Stimulated activated naive CD8-positive, alpha-beta T cell treated with anti-CD3 and anti-CD28 coated beads, Interleukin-15, Interleukin-2, amounts not matched to agents 100 U/mL and 50 U/mL, for 24 hours (primary cell): ENCODE data around the gene HIBADH.

Experiments
- ATAC-seq: fragments of 150-1000 bp; cut with Tn5 transposase; one replicate; pipeline ENCODE4 v1.10.0; 2021
- DNase-seq: peaks from one replicate; pipeline ENCODE4 v3.0.0; 2021

HIBADH gene

DNA sequence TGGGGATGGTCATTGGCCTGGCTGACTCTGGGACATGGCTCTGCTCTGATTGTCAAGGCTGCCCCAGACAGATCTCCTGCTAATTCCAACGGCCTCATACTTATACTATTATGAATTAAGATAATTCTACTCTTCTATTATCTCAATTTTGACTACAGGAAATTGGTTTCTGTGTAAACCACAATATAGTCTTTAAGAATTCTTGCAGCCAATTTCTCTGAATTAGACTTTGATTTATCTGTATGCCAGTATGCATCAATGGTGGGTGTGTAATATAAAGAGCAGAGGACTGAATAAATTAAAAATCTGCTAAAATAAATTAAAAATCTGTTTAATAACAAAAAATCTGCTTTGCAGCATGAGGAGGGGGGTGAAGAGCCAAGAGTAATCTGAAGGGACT lies 27.0 kb downstream of the HIBADH start:
- DNase-seq (no peak), ATAC-seq (no peak)

DNA sequence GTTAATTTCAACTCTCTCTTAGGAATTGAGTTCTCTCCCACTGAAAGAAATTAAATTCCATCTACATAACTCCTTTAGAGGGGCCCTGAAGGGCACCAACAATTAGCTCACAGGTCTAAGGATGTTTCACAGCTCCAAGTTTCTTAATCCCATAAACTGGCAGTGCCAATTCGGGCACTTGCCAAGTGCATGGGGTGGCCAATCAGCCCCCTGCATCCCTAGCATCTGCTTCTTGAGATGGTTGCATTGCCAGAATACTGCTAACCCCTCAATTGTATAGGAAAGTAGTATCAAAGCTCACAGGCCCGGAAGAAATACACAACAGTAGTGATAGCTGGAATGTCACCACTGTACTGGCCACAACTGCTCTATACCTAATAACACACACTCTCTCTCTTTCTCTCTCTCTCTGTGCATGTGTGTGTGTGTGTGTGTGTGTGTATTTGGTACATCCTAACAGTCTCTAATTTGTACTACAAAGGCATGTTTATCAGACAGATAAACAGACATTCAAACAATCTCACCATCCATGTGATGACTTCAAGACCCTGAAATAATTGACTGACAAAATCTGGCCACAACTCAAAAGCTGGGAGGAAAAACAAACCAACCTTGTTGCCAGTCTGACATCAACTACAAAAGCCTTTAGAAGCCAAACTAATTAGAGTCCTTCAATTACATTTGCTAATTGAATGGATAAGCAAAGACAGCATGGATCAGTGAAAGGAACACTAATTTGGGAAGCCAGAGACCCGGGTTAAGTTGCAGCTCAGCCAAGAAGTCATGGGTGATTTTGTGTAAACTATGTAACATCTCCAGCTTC lies 27.8 kb downstream of the HIBADH start:
- DNase-seq (no peak), ATAC-seq (no peak)

DNA sequence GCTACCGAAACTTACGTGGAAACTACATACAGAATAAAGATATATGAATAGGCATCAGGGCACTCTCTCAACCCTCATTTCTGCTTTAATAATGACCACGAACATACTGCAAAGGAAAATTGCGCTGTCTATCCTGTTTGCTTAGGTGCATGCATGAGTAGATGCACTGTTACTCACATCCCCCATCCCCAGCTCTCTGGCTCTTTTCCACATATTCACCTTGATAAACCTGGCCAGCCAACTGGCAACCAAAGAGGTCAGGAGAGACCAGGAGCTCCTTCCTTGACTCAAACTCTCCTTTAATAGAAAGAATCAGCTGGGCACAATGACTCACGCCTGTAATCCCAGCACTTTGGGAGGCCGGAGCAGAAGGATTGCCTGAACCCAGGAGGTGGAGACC lies 29.6 kb downstream of the HIBADH start:
- no peak for ATAC-seq
- DNase-seq: no peak

GRCh38 chr7:27631391-27631790 lies 31.3 kb downstream of the HIBADH start:
- DNase-seq (no peak), ATAC-seq (no peak)

GRCh38 chr7:27627146-27627545 lies 35.5 kb downstream of the HIBADH start:
- ATAC-seq: no peak
- DNase-seq: no peak

- DNase-seq (no peak), ATAC-seq (no peak)
Measured at GRCh38 chr7:27619492-27619891, 43.2 kb downstream of the HIBADH start.

- DNase-seq: no peak
Measured at GRCh38 chr7:27617651-27618381, 44.9 kb downstream of the HIBADH start.

GRCh38 chr7:27616914-27617548 lies 45.7 kb downstream of the HIBADH start:
- DNase-seq: no peak
- no peak for ATAC-seq

More at GRCh38 chr7:27617651-27618381, 44.9 kb downstream of the HIBADH start:
- no peak for ATAC-seq

GRCh38 chr7:27616186-27616491 lies 46.5 kb downstream of the HIBADH start:
- ATAC-seq: no peak
- DNase-seq: no peak

DNA sequence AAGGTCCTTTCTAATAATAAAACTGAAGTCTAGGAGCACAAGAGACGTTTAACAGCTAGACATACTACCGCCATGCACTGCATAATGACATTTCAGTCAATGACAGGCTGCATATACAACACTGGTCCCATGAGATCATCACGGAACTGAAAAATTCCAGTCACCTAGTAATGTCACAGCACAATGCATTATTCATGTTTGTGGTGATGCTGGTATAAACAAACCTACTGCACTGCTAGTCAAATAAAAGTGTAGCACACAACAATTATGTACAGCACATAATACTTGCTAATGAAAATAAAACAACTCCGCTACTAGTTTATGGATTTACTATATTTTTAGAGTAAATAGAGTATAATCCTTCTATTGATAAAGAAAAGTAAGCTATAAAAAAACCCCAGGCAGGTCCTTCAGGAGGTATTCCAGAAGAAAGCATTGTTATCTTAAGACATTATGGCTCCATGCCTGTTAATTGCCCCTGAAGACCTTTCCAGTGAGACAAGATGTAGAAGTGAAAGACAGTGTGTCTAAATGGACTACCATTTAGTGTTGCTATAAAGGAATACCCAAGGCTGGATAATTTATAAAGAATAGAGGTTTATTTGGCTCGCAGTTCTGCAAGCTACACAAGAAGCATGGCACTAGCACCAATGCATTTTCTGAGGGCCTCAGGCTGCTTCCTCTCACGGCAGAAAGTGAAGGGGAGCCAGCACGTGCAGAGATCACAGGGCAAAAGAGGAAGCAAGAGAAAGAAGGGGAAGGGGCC lies 47.1 kb downstream of the HIBADH start:
- DNase-seq (no peak), ATAC-seq (no peak)

- DNase-seq: no peak
- ATAC-seq: no peak
Measured at GRCh38 chr7:27614095-27614494, 48.6 kb downstream of the HIBADH start.

DNA sequence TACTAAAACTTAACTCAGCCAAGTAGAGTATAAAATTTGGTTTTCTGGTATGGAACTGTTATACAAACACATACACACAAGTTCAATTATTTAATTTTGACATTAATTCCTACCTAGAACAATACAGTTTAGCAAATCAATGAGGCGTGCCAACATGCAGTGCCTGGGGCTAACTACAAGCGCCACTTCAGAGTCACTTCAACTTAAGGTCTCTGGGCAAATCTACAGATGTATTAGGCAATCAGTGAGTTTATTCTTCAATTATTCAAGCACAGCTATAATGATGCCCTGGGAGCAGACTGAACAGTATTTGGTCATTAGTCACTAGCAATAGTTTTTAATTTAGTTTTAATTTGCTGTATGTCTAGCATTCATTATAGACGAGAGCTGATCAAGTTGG lies 51.6 kb downstream of the HIBADH start:
- DNase-seq (no peak), ATAC-seq (no peak)

GRCh38 chr7:27608776-27609495 lies 53.7 kb downstream of the HIBADH start:
- DNase-seq (no peak), ATAC-seq (no peak)

GRCh38 chr7:27607210-27607606 lies 55.5 kb downstream of the HIBADH start:
- DNase-seq (no peak), ATAC-seq (no peak)

DNA sequence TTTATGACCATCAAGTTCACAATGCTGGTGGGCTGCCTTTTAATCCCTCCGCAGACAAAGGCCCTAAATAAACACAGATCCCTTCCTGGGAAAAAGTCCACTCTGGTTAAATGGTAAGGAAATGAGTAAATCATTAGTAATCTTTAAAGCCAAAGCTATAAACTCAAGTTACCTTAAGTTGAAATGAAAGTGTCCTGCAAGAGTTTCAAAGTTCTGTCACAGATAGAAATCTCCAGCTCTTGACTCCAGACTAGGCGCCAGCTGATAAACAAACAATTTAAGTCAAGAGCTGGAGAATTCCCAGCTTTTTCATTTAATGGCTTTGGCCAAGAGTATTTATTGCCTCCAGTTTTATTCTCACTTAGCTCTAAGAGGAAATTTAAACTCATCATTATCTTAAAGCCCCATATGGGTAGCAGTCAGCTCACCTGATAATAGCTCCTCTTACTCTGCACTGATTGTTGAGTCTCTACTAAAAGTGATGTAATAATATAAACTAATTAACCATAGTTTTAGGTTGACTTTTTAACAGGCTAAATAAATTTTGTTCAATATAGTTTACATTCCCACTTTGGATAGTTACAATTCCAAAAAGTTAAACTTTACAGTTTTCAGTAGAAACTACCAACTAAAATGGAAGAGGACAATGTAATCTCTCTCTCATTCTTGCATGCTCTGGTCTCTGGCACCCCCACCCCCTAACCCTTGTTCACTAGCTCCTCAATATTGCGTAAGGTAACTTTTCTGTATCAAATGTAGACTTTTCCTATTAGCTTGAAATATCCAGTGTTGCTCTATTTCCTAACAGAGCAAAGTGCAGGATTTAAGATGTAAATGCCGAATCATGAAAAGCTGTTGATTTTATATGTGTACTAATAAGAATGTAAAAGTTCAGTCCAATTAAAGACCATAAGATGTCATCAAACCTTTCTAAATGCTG lies 56.1 kb downstream of the HIBADH start:
- no peak for DNase-seq
- no peak for ATAC-seq

- ATAC-seq (no peak), DNase-seq (no peak)
Measured at GRCh38 chr7:27605689-27606269, 56.9 kb downstream of the HIBADH start.

GRCh38 chr7:27605283-27605682 lies 57.4 kb downstream of the HIBADH start:
- DNase-seq (no peak), ATAC-seq (no peak)

DNA sequence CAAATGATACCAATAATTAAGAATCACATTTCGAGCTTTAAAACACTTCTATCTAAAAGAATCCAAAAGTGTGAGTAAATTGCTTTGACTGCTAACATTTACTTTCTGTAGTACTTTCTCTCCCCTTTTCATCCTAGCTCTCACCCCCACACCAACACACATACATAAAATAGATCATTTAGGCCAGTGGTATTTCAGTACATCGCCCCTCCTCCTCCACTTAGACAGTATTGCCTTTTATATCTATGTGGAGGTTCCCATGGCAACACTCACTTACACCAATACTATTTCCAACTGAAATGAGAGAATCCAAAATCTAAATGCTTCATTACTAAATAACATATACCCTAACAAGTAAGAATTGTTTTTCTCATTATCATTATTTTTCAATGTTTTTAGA lies 58.9 kb downstream of the HIBADH start:
- no peak for DNase-seq
- ATAC-seq: no peak

- ATAC-seq: no peak
- no peak for DNase-seq
Measured at GRCh38 chr7:27602766-27603165, 59.9 kb downstream of the HIBADH start.

- DNase-seq: no peak
- ATAC-seq: no peak
Measured at GRCh38 chr7:27601217-27601616, 61.5 kb downstream of the HIBADH start.
